Right renal pelvis (tissue), 4 donors: ENCODE data around the gene NOMO2. TPM values are rescaled to one million over a fixed set of nuclear protein-coding genes. Genes with fewer than 3 reads are reported as not detected.
"Not testable (repeated sequence)": the region's sequence is repeated elsewhere in the genome, so short reads cannot be mapped to it uniquely, and the experiment has no call there.

ENCODE experiments used
- DNase-seq, 4 donors: peaks; one replicate each; pipeline ENCODE4 v3.0.0-alpha.2; 2013; ENCODE audit warnings: low read depth in 4 of 4, low spot score in 3 of 4, missing footprints in 1 of 4
- polyA plus RNA-seq, 4 donors: library from polyadenylated mRNA; unstranded; fragments of 120-200 nt; gene quantifications; one replicate each; pipeline ENCODE4 v1.2.1, GENCODE V29; 2013; ENCODE audit not compliant: insufficient read length in 4 of 4

NOMO2 gene
- polyA plus RNA-seq, 4 donors, result 87.9 to 109 (median 98.7) TPM

DNA sequence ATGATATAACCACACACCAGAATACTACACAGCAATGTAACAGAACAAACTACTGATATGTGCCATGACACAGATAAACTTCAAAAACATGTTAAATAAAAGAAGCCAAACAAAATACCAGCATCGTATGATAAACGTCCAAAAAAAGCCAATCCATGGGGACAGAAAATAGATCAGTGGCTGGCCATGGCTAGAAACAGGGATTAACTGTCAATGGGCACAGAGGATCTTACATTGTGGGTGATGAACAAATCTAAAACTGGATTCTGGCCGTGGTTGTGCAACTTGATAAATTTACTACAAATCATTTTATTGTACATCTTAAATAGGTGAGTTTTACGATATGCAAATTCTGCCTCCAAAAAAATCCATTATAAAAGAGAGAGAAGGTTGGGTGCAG is 35.4 kb downstream of the NOMO2 start:
- DNase-seq, result not testable (repeated sequence)

DNA sequence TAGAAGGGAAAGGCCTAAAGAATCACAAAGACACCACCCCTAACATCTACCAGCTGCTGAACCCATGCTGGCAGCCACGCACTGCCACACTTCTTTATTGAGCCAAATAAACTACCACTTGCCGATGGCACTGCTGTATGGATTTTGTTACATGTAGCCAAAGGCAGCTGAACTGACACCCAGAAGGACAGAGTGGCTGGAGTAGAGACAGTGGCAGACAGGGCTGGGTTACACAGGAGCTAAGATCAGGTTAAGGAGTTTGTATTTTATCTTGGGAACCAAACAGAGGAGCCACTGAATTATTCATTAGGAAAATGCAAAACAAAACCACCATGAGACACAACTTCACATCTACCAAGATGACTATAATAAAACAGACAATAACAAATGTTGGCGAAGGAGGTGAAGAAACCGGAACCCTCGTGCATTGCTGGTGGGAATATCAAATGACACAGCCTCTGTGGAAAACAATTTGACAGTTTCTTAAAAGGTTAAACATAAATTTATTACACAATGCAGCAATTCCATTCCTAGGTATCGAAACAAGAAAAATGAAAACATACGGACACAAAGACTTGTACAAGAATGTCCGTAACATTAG is 35.9 kb downstream of the NOMO2 start:
- not testable (repeated sequence) for DNase-seq

DNA sequence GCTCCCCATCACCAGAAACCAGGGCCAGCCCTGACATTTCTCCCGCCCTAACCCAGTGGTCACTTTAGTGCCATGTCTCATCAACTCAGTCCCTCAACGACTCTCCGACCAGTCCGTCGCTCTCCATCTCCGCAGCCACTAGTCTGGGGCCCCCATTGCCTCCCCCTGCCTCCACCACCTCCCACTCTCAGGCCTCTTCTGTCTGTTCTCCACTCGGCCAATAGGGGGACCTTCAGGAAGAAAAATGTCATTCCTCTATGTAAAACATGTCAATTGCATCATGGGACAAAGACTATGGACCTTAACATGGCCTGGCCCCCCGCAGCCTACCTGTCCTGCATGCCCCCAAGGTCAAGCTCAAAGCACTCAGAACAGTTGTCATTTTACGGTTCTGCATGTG is 39.3 kb downstream of the NOMO2 start:
- DNase-seq, result not testable (repeated sequence)

DNA sequence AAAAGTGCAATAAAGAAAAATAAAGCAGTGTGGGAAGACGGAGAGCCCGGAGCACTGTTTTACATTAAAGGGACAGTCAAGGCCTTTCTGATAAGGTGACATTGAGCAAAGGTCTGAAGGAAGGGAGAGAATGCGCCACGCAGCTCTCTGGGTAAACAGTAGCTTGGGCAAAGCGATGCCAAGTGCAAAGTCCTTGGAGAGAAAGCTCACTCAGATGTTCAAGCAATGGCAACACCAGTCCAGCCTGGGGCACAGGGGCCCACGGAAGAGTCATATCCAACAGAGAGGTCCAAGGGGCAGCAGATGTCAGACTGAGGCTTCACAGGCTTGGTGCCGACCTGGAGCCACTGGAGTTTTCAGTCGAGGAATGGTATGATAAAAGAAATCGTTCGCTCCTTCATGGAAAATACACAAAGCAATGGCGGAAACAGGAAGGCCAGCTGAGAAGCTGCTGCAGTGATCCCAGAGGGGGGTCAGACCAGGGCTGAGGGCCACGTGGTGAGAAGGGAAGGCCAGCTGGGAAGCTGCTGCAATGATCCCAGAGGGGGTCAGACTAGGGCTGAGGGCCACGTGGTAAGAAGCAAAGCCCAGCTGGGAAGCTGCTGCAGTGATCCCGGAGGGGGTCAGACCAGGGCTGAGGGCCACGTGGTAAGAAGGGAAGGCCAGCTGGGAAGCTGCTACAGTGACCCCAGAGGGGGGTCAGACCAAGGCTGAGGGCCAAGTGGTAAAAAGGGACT is 40.3 kb downstream of the NOMO2 start:
- DNase-seq, result not testable (repeated sequence)

DNA sequence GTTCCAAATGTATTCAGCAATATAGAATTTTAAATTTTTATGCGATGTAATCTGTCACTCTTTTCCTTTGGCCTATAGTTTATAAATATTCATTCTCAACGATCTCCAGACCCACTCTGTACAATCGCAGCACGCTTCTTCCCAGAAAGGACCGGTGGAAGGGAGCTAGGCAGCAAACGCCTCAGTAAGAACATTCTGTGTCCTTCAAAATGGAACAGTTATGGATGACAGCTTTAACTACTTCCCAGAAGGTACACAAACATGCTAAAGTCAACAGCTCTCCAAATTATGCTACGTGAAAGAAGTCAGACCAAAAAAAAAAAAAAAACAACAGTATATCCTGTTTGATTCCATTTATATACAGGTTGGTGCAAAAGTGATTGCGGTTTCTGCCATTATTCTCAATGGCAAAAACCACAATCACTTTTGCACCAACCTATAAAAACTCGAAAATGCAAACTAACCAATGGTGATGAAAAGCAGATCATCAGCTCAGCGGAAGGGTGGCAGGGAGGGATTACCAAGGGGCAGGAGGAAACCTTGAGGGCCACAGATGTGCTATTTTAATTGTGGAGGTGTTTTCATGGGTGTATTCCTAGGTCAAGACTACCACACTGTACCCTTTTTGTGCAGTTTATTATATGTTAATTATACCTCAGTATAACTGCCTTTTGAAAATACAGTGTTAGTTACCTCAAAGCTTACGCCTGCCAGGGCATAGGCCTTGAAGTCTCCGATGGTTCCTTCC is 43.2 kb downstream of the NOMO2 start:
- not testable (repeated sequence) for DNase-seq

DNA sequence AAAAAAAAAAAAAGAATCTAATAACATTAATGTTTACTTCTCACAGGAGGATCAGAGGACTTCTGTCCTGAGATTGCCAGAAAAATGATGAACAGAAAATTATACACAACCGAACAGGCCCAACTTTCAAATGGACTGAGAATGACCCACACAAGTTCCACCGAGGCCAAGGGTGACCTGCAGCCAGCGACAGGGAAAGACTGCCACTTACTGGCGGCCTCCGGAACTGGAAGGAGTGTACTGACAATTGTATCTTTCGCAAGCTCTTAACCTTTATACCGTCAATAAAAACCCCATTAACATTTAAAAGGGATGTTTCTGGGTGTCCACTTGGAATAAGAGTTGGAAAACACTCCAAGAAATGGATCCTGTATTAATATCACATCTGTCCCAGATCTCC is 63.5 kb downstream of the NOMO2 start:
- not testable (repeated sequence) for DNase-seq

DNA sequence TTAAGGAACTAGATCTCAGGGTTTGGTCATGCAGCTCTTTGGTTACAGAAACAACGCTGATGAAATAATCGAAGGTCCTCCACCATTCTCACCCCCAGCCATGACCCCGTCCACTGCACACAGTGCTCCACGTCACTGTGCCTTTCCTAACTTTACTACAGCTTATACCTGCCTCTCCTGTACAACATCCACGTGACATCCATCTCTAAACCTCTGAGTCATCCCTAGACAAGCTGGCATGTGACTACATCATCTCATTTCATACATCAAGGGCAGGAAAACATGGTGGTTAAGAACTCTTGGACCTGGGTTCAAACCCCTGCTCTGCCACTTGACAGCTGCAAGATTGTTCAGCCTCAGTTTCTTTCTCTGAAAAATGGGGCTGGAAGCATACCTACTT is 64.9 kb downstream of the NOMO2 start:
- DNase-seq, result not testable (repeated sequence)

DNA sequence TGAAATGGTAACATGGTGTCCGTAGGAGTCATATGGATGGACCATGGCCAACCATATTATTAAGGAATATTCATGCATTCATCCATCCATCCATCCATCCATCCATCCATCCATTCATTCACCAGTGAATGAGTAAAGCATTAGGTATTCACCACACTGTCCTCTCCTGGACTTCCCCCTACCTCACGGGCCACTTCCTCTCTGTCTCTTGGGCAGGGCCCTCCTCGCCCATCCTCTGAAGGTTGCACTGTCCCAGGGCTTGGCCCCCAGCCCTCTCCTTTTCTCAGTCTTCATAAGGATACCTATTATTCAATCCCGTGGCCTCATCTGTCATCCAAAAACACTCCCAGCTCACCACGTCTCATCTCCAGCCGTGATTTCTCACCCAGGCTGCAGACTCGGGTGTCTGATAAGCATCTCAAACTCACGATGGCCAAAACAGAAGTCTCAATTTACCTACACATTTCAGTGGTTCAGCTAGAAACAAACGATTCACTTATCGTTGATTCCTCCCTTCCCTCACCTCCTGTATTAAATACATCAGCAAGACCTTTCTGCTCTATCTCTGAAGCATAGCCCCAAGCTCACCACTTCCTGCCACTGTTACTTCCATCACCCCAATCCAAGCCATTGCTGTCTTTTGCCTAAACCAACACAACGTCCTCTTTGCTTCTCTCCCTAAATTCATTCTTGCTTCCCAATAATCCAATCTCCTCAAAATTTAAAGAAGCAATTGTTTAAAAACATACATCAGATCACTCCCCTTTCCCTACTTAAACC is 69.6 kb downstream of the NOMO2 start:
- not testable (repeated sequence) for DNase-seq

DNA sequence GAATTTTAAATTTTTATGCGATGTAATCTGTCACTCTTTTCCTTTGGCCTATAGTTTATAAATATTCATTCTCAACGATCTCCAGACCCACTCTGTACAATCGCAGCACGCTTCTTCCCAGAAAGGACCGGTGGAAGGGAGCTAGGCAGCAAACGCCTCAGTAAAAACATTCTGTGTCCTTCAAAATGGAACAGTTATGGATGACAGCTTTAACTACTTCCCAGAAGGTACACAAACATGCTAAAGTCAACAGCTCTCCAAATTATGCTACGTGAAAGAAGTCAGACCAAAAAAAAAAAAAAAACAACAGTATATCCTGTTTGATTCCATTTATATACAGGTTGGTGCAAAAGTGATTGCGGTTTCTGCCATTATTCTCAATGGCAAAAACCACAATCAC is 125.9 kb downstream of the NOMO2 start:
- DNase-seq, result not testable (repeated sequence)

DNA sequence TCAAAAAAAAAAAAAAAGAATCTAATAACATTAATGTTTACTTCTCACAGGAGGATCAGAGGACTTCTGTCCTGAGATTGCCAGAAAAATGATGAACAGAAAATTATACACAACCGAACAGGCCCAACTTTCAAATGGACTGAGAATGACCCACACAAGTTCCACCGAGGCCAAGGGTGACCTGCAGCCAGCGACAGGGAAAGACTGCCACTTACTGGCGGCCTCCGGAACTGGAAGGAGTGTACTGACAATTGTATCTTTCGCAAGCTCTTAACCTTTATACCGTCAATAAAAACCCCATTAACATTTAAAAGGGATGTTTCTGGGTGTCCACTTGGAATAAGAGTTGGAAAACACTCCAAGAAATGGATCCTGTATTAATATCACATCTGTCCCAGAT is 146.1 kb downstream of the NOMO2 start:
- not testable (repeated sequence) for DNase-seq

DNA sequence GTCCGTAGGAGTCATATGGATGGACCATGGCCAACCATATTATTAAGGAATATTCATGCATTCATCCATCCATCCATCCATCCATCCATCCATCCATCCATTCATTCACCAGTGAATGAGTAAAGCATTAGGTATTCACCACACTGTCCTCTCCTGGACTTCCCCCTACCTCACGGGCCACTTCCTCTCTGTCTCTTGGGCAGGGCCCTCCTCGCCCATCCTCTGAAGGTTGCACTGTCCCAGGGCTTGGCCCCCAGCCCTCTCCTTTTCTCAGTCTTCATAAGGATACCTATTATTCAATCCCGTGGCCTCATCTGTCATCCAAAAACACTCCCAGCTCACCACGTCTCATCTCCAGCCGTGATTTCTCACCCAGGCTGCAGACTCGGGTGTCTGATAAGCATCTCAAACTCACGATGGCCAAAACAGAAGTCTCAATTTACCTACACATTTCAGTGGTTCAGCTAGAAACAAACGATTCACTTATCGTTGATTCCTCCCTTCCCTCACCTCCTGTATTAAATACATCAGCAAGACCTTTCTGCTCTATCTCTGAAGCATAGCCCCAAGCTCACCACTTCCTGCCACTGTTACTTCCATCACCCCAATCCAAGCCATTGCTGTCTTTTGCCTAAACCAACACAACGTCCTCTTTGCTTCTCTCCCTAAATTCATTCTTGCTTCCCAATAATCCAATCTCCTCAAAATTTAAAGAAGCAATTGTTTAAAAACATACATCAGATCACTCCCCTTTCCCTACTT is 152.2 kb downstream of the NOMO2 start:
- not testable (repeated sequence) for DNase-seq

DNA sequence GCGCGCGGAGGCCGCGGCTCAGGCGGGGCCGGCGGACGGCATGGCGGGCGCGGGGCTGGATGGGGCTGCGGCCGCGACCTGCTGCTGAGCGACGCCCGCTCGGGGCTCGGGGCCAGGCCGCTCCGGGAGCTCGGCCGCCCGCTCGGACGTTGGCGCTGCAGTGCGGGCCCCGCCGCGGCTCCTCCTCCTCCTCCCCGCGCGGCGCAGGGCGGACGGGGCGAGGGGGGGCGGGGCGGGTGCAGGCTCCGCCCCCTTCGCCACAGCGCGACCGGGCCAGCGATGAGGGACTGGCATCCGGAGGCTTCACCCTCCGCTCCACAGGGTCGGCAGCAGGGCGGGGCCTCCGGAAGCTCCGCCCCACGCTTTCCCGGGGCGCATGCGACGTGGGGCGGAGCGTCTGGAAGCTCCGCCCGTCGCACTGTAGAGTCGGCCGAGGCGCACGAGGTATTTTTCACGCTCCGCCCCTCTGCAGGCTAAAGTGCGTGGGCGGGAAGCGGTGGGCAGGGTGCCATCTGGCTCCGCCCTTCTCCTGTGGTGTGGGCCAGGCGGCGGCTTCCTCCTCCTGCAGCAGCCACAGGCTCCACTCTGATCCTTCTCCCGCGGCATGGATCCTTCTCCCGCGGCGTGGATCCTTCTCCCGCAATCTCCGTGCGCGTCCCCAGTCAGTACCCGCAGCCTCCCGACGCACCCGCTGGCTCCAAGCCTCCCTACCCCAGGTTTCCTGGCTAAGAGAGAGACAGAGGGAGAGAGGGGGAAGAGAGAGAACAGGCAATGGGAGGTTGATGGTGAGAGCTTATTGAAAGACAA is 159.8 kb downstream of the NOMO2 start:
- not testable (repeated sequence) for DNase-seq

DNA sequence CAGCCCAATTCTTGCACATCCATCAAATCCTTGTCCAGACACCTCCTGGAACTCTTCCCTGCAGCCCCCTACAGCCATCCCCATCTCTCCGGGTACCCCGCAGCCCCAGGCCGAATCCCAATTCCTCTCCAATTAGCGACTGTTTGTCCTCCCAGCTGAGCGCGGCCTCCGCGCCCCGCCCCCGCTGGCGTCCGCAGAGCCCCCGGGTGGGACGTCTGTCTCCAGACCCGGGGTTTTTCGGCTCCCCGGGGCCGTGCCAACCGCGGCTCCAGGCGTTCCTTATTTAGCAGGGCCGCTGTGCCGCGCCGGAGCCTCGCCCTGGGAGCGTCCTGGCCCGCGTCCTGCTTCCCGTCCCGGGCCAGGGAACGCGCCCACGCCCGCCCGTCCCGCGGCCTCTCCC is 160.7 kb downstream of the NOMO2 start:
- DNase-seq, result not testable (repeated sequence)

DNA sequence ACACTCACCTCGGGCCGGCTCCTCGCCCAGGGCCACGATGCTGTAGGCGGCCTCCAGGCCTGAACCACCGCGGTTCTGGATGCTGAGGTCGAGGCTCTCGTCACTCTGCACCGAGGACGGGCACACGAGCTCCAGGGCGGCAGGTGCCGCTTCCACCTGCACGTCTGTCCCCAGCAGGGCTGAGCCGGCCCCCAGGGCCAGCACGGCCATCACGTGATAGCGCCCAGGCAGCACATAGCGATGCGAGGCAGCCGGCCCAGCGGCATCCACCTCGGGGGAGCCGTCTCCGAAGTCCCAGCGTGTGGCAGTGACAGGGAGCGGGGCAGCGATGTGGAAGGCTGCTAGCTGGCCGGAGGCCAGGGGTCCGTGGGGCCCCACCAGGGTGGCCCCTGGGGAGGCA is 167.5 kb downstream of the NOMO2 start:
- not testable (repeated sequence) for DNase-seq

DNA sequence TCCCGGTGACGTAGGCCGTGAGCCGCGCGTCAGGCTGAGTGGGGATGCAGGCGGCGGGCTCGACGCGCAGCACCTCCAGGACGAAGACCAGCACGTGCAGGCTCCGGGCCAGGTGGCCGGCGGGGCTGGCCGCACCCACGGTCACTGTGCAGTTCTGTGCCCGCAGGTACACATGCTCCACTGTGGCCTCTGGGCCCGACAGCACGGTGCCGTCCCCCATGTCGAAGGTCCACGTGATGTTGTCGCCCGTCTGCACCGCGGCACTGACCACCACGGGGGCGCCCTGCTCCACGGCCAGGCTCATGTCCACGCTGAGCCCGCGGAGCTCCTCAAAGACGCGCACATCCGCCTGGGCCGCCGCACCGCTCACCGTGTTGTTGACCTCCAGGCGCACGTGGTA is 174.1 kb downstream of the NOMO2 start:
- DNase-seq, result not testable (repeated sequence)

DNA sequence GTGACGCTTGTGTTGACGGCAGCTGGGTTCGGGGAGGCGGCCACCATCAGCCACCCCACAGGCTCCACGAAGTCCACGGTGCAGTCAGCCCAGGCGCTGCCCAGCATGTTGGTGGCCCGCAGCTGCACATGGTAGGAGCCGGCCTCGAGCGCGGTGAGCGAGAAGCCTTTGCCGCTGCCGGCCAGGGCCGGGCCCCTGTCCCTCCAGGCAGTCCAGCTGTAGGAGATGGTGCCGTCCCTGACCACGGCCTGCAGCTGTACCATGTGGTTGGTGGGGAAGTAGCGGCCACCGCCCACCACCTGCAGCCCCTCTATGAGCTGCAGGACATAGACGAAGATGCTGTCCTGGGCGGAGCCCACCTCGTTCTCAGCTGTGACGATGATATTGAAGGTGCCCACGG is 175.4 kb downstream of the NOMO2 start:
- not testable (repeated sequence) for DNase-seq

DNA sequence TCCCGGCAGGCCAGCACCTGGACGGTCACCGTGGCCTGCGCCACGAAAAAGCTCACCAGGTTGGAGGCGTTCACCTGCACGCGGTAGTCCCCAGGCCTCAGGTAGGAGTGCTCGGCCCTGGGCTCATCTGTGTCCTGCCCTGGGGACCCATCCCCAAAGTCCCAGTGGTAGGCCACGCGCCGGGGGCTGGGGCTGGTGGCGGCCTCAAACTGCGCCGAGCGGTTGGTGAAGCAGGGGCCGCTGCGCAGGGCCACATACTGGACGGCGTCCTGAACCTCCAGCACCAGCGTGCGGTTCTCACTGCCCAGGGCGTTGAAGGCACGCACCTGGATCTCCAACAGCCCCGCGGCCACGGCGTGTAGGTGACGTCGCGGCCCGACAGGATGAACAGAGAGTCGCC is 176.6 kb downstream of the NOMO2 start:
- not testable (repeated sequence) for DNase-seq

DNA sequence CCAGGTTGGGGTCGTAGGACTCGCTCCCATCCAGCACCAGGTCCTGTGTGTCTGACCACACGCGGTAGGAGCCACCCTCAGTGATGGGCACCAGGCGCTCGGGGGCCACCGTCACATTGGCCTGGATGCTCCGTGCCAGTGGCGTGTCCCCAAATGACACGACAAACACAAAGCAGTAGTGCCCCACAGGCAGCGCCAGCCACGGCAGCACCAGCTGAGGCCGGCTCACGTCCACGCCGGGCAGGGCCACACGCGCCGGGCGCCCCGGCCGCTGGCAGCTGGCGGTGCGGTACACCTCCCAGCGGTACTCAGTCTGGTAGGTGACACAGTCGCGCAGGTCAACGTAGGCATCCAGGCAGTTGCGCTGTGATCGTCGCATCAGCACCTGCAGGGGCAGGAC is 177.0 kb downstream of the NOMO2 start:
- not testable (repeated sequence) for DNase-seq

DNA sequence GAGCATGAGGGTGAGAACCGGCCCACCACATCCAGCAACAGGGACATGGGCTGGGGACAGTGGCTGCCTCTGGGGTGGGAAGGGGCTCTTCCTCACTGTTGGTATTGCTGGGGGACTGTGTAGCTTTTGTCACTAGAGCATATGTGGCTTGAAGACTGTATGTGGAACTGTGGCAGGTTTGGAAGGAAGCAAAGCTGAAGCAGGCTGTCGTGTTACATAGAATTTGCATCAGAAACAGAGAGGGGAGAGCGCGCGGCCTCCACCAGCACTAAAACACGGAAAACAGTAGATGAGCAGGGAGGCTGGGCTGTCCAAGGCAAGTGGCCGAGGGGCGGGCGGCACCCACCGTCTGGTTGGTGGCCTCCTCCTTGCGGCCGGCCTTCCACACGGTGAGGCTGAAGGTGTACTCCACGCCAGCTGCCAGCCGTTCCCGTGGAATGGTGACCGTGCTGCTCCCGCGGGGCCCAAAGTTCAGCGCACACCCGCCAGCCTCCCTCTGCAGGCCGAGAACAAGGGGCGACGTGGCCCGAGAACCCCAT is 177.7 kb downstream of the NOMO2 start:
- DNase-seq, result not testable (repeated sequence)
